GM13976 (cell line): ENCODE measurements around the gene NCCRP1.
A peak's percentile ranks its signal among the peaks of the same experiment; 100 is the strongest.

Source experiments
- DNase-seq: peaks from one replicate; pipeline ENCODE4 v3.0.0; 2012; ENCODE audit warnings: low spot score
- in situ Hi-C: fragments of 300-500 bp; cut with MboI; formaldehyde crosslinking; loops from one replicate; pipeline ENCODE4 v1.12.0; 2022; ENCODE audit warnings: low sequenced_read_pairs, mixed read lengths, inconsistent platforms; ENCODE audit not compliant: unreplicated experiment
- TF ChIP-seq, protein P1 (sequence below): IDR thresholded peaks from 2 replicates; pipeline ENCODE4 v1.5.1; 2012; ENCODE audit warnings: borderline replicate concordance, mild to moderate bottlenecking; ENCODE audit not compliant: insufficient read depth; ENCODE audit errors: extremely low read depth, missing control alignments, control extremely low read depth

Gene NCCRP1

DNA sequence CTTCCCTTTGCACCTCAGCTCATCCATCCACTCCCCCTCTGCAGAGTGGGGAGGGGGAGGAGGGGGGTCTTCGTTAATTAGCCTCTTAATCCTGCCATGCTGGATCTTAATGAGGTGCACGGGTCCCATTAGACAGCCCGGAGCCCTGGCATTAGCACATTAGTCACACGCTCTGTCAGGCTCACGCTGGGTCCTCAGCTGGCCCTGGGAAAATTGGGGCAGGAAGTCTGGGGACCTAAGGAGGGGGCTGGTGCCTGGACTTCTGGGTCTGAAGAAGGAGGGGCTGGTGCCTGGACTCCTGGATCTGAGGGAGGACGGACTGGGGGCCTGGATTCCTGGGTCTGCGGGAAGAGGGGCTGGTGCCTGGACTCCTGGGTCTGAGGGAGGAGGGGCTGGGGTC is 444 bp upstream of the NCCRP1 start:
- TF ChIP-seq, protein P1, sequence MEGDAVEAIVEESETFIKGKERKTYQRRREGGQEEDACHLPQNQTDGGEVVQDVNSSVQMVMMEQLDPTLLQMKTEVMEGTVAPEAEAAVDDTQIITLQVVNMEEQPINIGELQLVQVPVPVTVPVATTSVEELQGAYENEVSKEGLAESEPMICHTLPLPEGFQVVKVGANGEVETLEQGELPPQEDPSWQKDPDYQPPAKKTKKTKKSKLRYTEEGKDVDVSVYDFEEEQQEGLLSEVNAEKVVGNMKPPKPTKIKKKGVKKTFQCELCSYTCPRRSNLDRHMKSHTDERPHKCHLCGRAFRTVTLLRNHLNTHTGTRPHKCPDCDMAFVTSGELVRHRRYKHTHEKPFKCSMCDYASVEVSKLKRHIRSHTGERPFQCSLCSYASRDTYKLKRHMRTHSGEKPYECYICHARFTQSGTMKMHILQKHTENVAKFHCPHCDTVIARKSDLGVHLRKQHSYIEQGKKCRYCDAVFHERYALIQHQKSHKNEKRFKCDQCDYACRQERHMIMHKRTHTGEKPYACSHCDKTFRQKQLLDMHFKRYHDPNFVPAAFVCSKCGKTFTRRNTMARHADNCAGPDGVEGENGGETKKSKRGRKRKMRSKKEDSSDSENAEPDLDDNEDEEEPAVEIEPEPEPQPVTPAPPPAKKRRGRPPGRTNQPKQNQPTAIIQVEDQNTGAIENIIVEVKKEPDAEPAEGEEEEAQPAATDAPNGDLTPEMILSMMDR, result no peak
- in situ Hi-C loops, result no loop called here
- DNase-seq, result no peak

DNA sequence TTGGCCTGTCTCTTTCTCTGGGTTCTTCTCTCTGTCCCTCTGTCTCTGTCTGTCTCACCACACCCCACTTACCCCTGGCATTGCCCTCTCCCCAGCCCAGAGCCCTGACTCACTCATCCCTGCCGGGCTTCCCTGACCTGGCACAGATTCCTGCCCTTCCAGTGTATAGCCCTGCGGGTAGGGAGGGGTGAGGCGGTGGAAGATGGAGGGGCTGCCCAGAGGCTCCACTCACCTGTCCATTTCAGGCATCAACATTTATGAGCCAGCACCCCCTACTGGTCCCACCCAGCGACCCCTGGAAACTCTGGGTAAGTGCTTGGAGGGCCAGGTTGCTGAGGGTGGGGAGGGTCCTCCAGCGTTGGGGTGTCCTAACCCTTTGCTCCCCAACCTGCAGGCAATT is 1.0 kb downstream of the NCCRP1 start:
- TF ChIP-seq, protein P1, result peak; percentile 5

DNA sequence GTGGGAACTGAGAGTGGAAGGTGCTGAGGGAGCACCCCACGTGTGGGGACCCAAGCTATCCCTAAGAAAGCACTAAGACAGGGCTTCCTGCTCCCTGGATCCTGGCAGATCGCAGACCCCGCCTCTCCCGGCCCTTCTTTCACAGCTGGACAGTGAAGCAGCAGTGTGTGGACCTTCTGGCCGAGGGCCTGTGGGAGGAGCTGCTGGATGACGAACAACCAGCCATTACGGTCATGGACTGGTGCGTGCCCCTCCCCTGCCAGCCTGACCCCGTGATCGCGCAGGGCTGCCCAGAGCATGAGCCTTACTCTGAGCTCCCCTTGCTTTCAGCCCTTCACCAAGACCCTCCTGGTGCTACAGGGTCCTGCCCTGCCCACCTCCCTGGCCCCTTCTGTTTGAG is 2.3 kb downstream of the NCCRP1 start:
- in situ Hi-C loops, result no loop called here
- peak; percentile 19 for DNase-seq
- TF ChIP-seq, protein P1, result no peak

More for the DNA sequence above, 1.0 kb downstream of the NCCRP1 start:
- in situ Hi-C loops, result no loop called here
- DNase-seq, result peak; percentile 24

DNA sequence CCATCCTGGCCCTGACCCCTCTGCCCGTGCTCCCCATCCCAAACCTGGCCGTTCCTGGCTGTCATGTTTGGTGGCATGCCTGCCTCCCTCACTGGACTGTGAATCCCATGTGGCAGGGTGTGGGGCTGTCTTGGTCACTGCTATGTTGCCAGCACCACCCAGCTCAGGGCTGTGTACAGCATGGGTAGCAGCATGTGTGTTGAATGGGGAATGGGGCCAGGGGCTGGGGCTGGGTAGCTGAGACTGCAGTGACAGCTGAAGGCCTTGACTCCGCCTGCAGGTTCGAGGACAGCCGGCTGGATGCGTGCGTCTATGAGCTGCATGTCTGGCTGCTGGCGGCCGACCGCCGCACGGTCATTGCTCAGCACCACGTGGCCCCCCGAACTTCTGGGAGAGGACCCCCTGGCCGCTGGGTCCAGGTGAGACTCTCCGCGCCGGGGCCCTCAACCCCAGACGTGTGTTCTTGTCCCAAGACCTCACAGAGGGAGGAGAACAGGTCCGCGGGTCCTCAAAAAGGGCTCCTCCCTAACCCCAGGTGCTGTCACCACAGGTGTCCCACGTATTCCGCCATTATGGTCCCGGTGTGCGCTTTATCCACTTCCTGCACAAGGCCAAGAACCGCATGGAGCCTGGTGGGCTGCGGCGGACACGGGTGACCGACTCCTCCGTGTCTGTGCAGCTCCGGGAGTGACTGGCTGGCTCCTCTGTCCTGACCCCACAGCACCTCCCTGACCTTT is 3.5 kb downstream of the NCCRP1 start:
- TF ChIP-seq, protein P1, result no peak
- peak; percentile 21 for DNase-seq
- in situ Hi-C loops, result no loop called here

DNA sequence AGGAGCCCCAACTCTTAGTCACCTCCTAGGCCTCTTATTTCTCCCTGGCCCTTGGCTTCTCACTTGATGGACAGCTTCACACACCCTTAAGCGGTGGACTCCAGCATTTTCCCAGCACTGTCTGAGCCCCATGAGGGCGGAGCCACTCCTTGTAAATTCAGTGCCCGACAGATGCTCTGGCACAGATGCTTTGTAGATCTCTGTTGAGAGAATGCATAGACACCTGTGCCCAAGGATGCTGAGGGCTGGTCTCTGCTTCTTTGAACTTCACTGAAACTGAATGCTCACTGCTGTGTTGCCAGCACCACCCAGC is 4.0 kb downstream of the NCCRP1 start:
- no peak for DNase-seq
- TF ChIP-seq, protein P1, result no peak
- in situ Hi-C loops, result no loop called here

DNA sequence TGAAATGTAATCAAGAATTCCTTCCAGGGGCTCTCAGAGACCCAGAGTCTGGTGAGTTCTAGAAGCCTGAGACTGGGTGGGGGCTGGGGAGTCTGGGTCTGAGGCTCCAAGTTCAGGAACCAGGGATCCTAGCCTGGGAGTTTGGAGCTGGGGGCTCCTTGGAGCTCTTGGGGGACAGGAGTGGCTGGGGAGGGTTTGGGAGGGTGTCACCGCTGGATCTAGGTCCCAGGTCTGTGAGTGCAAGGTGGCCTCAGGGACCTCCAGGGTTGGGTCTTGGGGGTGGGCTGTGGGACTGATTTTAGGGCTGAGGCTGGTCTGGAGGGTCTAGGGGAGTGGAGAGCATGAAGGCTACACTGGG is 6.2 kb downstream of the NCCRP1 start:
- in situ Hi-C loops, result no loop called here
- DNase-seq, result no peak
- TF ChIP-seq, protein P1, result no peak
